ENCODE measurements around the gene SFSWAP.

The SFSWAP gene

GRCh38 chr12:131795064-131795463 is 84.2 kb downstream of the SFSWAP start:
- H3K79me2 ChIP-seq (ENCODE audit: insufficient read depth, low read depth), result no peaks in the 10 kb centered on the region
- H3K27me3 ChIP-seq (ENCODE audit: insufficient read depth, low read depth), result no peaks in the 10 kb centered on the region
- no peak overlapping the region for H3K4me2 ChIP-seq
- no peaks in the 10 kb centered on the region for H3K36me3 ChIP-seq (ENCODE audit: insufficient read depth)
- H2AFZ ChIP-seq (ENCODE audit: low read depth), result no peak overlapping the region
- H3K4me1 ChIP-seq (ENCODE audit: low read depth, poor library complexity, severe bottlenecking), result no peaks in the 10 kb centered on the region
- no peaks in the 10 kb centered on the region for H4K20me1 ChIP-seq (ENCODE audit: insufficient read depth)
- H3K9ac ChIP-seq, result no peak overlapping the region
- H3K4me3 ChIP-seq (IDR thresholded peaks at IDR 0.05; ENCODE audit: insufficient read depth, low read depth, low read length), result no peak overlapping the region
- no peak overlapping the region for H3K27ac ChIP-seq
- no peak for TF ChIP-seq CTCF (conservative IDR thresholded peaks at IDR 0.05; ENCODE audit: low read depth, low read length)

GRCh38 chr12:131795690-131796410 is 85.0 kb downstream of the SFSWAP start:
- no peaks in the 10 kb centered on the region for H3K36me3 ChIP-seq (ENCODE audit: insufficient read depth)
- no peaks in the 10 kb centered on the region for H3K4me1 ChIP-seq (ENCODE audit: low read depth, poor library complexity, severe bottlenecking)
- H4K20me1 ChIP-seq (ENCODE audit: insufficient read depth), result no peaks in the 10 kb centered on the region
- no peak overlapping the region for H3K9ac ChIP-seq
- no peak for TF ChIP-seq CTCF (conservative IDR thresholded peaks at IDR 0.05; ENCODE audit: low read depth, low read length)
- no peaks in the 10 kb centered on the region for H3K79me2 ChIP-seq (ENCODE audit: insufficient read depth, low read depth)
- no peaks in the 10 kb centered on the region for H3K27me3 ChIP-seq (ENCODE audit: insufficient read depth, low read depth)
- H2AFZ ChIP-seq (ENCODE audit: low read depth), result no peak overlapping the region
- H3K27ac ChIP-seq, result no peak overlapping the region
- H3K4me2 ChIP-seq, result no peak overlapping the region
- H3K4me3 ChIP-seq (IDR thresholded peaks at IDR 0.05; ENCODE audit: insufficient read depth, low read depth, low read length), result no peak overlapping the region

- no peaks in the 10 kb centered on the region for H3K4me1 ChIP-seq (ENCODE audit: low read depth, poor library complexity, severe bottlenecking)
Measured at GRCh38 chr12:131796411-131796736, 85.5 kb downstream of the SFSWAP start.

GRCh38 chr12:131796754-131797587 is 86.1 kb downstream of the SFSWAP start:
- Histone ChIP-seq H3K4me3 (IDR thresholded peaks at IDR 0.05; ENCODE audit: insufficient read depth, low read depth, low read length) (no peak overlapping the region), H3K27ac (no peak overlapping the region), H3K79me2 (ENCODE audit: insufficient read depth, low read depth) (no peaks in the 10 kb centered on the region), H2AFZ (ENCODE audit: low read depth) (no peak overlapping the region), H3K9ac (no peak overlapping the region), H3K27me3 (ENCODE audit: insufficient read depth, low read depth) (no peaks in the 10 kb centered on the region), H3K36me3 (ENCODE audit: insufficient read depth) (no peaks in the 10 kb centered on the region), H3K4me2 (no peak overlapping the region), H3K4me1 (ENCODE audit: low read depth, poor library complexity, severe bottlenecking) (no peaks in the 10 kb centered on the region), H4K20me1 (ENCODE audit: insufficient read depth) (no peaks in the 10 kb centered on the region)
- no peak for TF ChIP-seq CTCF (conservative IDR thresholded peaks at IDR 0.05; ENCODE audit: low read depth, low read length)

More at GRCh38 chr12:131796411-131796736, 85.5 kb downstream of the SFSWAP start:
- no peak overlapping the region for H3K4me3 ChIP-seq (IDR thresholded peaks at IDR 0.05; ENCODE audit: insufficient read depth, low read depth, low read length)
- TF ChIP-seq CTCF (conservative IDR thresholded peaks at IDR 0.05; ENCODE audit: low read depth, low read length), result no peak
- H3K27ac ChIP-seq, result no peak overlapping the region
- H3K79me2 ChIP-seq (ENCODE audit: insufficient read depth, low read depth), result no peaks in the 10 kb centered on the region
- no peak overlapping the region for H3K4me2 ChIP-seq
- no peaks in the 10 kb centered on the region for H3K36me3 ChIP-seq (ENCODE audit: insufficient read depth)
- H3K9ac ChIP-seq, result no peak overlapping the region
- H4K20me1 ChIP-seq (ENCODE audit: insufficient read depth), result no peaks in the 10 kb centered on the region
- no peak overlapping the region for H2AFZ ChIP-seq (ENCODE audit: low read depth)
- no peaks in the 10 kb centered on the region for H3K27me3 ChIP-seq (ENCODE audit: insufficient read depth, low read depth)

Data from KMS-11 (cell line).